Mesendoderm (in vitro differentiated cells): Measurements from ENCODE around the gene ERP29.
"Not testable (repeated sequence)": the region's sequence is repeated elsewhere in the genome, so short reads cannot be mapped to it uniquely, and the experiment has no call there.

Source experiments
- DNase-seq: peaks from one replicate; pipeline ENCODE4 v3.0.0; 2013
- H2AK5ac ChIP-seq: 2 replicates; pipeline ENCODE4 v1.6.1; 2013; ENCODE audit warnings: low read length, inconsistent platforms
- H2BK120ac ChIP-seq: 2 replicates; pipeline ENCODE4 v1.6.1; 2013; ENCODE audit warnings: low read depth, mild to moderate bottlenecking, low read length, moderate library complexity, mixed read lengths
- H2BK15ac ChIP-seq: replicated peaks from 2 replicates; pipeline ENCODE4 v1.6.1; 2013; ENCODE audit warnings: low read depth, mild to moderate bottlenecking, moderate library complexity
- H2BK5ac ChIP-seq: 2 replicates; pipeline ENCODE4 v1.6.1; 2013; ENCODE audit warnings: low read length, inconsistent platforms
- H3K18ac ChIP-seq: 2 replicates; pipeline ENCODE4 v1.6.1; 2013; ENCODE audit warnings: mild to moderate bottlenecking, low read length, mixed read lengths
- H3K23ac ChIP-seq: one replicate; pipeline ENCODE4 v1.6.1; 2013; ENCODE audit warnings: low read length
- H3K27ac ChIP-seq: 2 replicates; pipeline ENCODE4 v1.5.1; 2013; ENCODE audit warnings: low read depth, mild to moderate bottlenecking, inconsistent platforms, low read length, moderate library complexity
- H3K27me3 ChIP-seq: 2 replicates; pipeline ENCODE4 v1.6.1; 2013; ENCODE audit warnings: low read length, control low read depth, mild to moderate bottlenecking, inconsistent platforms; ENCODE audit not compliant: insufficient read depth, poor library complexity
- H3K36me3 ChIP-seq: 2 replicates; pipeline ENCODE4 v1.6.1; 2013; ENCODE audit warnings: low read length, inconsistent platforms; ENCODE audit not compliant: control insufficient read depth, insufficient read depth
- H3K4ac ChIP-seq: one replicate; pipeline ENCODE4 v1.6.1; 2013; ENCODE audit warnings: low read depth, mild to moderate bottlenecking, low read length, moderate library complexity
- H3K4me1 ChIP-seq: 2 replicates; pipeline ENCODE4 v1.6.1; 2013; ENCODE audit warnings: low read depth, low read length, inconsistent platforms; ENCODE audit not compliant: control insufficient read depth
- H3K4me2 ChIP-seq: 2 replicates; pipeline ENCODE4 v1.6.1; 2013; ENCODE audit warnings: low read length
- H3K4me3 ChIP-seq: 2 replicates; pipeline ENCODE4 v1.5.1; 2013; ENCODE audit warnings: mild to moderate bottlenecking, low read length
- H3K56ac ChIP-seq: one replicate; pipeline ENCODE4 v1.6.1; 2013; ENCODE audit warnings: low read length
- H3K79me1 ChIP-seq: 2 replicates; pipeline ENCODE4 v1.6.1; 2013; ENCODE audit warnings: low read length, inconsistent platforms
- H3K79me2 ChIP-seq: 2 replicates; pipeline ENCODE4 v1.6.1; 2013; ENCODE audit warnings: mild to moderate bottlenecking, low read length; ENCODE audit not compliant: control insufficient read depth, insufficient read depth
- H3K9ac ChIP-seq: 2 replicates; pipeline ENCODE4 v1.6.1; 2013; ENCODE audit warnings: low read length, inconsistent platforms
- H4K5ac ChIP-seq: one replicate; pipeline ENCODE4 v1.6.1; 2013; ENCODE audit warnings: low read length
- H4K8ac ChIP-seq: one replicate; pipeline ENCODE4 v1.6.1; 2013; ENCODE audit warnings: low read depth, mild to moderate bottlenecking, control low read depth, low read length, moderate library complexity
- WGBS: extraction: QIAGEN DNeasy Blood & Tissue Kit; methylation state at CpG from one replicate; pipeline ENCODE4 v1.1.7; 2013; ENCODE audit warnings: low lambda C conversion rate, missing lambda C conversion rate; ENCODE audit not compliant: insufficient coverage; ENCODE audit errors: extremely low coverage; 5-methylcytosine and 5-hydroxymethylcytosine counted together

Gene ERP29

GRCh38 chr12:111997300-111997699 lies 15.9 kb upstream of the ERP29 start:
- H4K5ac ChIP-seq = no peak overlapping the region
- H3K23ac ChIP-seq = no peak overlapping the region
- no peak overlapping the region for H3K4me3 ChIP-seq
- H3K9ac ChIP-seq = no peak overlapping the region
- no peak overlapping the region for H4K8ac ChIP-seq
- H3K56ac ChIP-seq = no peak overlapping the region
- H3K4ac ChIP-seq = no peak overlapping the region
- no peak overlapping the region for H2BK15ac ChIP-seq
- no CpG with 5 or more reads among the region's 2 CpGs for WGBS
- no peak overlapping the region for H2BK120ac ChIP-seq
- no peaks in the 10 kb centered on the region for H3K27me3 ChIP-seq
- no peaks in the 10 kb centered on the region for H3K79me2 ChIP-seq
- no peak overlapping the region for H2AK5ac ChIP-seq
- no peaks in the 10 kb centered on the region for H3K79me1 ChIP-seq
- H3K27ac ChIP-seq = no peak overlapping the region
- no peak overlapping the region for H3K4me2 ChIP-seq
- no peak overlapping the region for H2BK5ac ChIP-seq
- no peaks in the 10 kb centered on the region for H3K4me1 ChIP-seq
- H3K18ac ChIP-seq = no peak overlapping the region
- H3K36me3 ChIP-seq = no peaks in the 10 kb centered on the region
- no peak for DNase-seq

- no peak overlapping the region for H3K4me2 ChIP-seq
- H4K5ac ChIP-seq = no peak overlapping the region
- DNase-seq = no peak
- H3K9ac ChIP-seq = no peak overlapping the region
- H3K36me3 ChIP-seq = no peaks in the 10 kb centered on the region
- no peak overlapping the region for H2BK5ac ChIP-seq
- no peak overlapping the region for H3K56ac ChIP-seq
- no peak overlapping the region for H3K4ac ChIP-seq
- no peaks in the 10 kb centered on the region for H3K79me2 ChIP-seq
- H3K4me3 ChIP-seq = no peak overlapping the region
- no peak overlapping the region for H3K27ac ChIP-seq
- no peak overlapping the region for H3K18ac ChIP-seq
- no peak overlapping the region for H2BK15ac ChIP-seq
- no peak overlapping the region for H2BK120ac ChIP-seq
- no peaks in the 10 kb centered on the region for H3K4me1 ChIP-seq
- H2AK5ac ChIP-seq = no peak overlapping the region
- no peaks in the 10 kb centered on the region for H3K79me1 ChIP-seq
- no peaks in the 10 kb centered on the region for H3K27me3 ChIP-seq
- H3K23ac ChIP-seq = no peak overlapping the region
- no CpG with 5 or more reads among the region's 4 CpGs for WGBS
- peak overlapping the region; percentile 28 for H4K8ac ChIP-seq
These were observed 15.2 kb upstream of the ERP29 start for GRCh38 chr12:111998015-111998414.

GRCh38 chr12:111999129-111999528 lies 14.1 kb upstream of the ERP29 start:
- H3K4ac ChIP-seq, H3K56ac ChIP-seq, H4K8ac ChIP-seq, H3K4me3 ChIP-seq, H3K4me2 ChIP-seq, H3K27ac ChIP-seq, H3K23ac ChIP-seq, H4K5ac ChIP-seq, H2BK120ac ChIP-seq, DNase-seq, H3K79me2 ChIP-seq, H2BK5ac ChIP-seq, H3K36me3 ChIP-seq, H3K27me3 ChIP-seq, H3K79me1 ChIP-seq, H3K18ac ChIP-seq, H3K4me1 ChIP-seq, H2AK5ac ChIP-seq, H2BK15ac ChIP-seq, H3K9ac ChIP-seq: not testable (repeated sequence)
- no CpG with 5 or more reads among the region's 9 CpGs for WGBS

DNA sequence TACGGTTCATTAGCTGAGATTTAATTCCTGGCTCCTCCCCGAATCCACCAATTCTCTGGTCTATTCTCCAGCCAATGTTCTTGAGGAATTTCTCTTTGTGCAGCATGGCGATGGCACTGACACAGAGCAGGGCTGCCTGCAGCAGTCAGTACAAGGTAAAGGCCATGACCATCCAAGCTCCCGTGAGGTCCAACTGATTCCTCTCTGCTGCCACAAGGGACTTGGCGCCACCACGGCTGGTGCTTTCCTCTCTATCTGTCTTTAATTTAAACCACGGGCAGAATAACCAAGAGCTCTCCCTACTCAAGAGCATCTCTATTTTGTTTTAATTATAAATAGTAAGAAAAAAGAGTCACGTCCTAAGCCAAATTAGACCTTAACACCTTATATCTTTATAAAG lies 12.4 kb upstream of the ERP29 start:
- no peak overlapping the region for H2BK120ac ChIP-seq
- WGBS = no CpG with 5 or more reads among the region's 8 CpGs
- H3K9ac ChIP-seq = no peak overlapping the region
- no peak overlapping the region for H3K4ac ChIP-seq
- no peak overlapping the region for H3K18ac ChIP-seq
- no peak overlapping the region for H2BK15ac ChIP-seq
- no peaks in the 10 kb centered on the region for H3K27me3 ChIP-seq
- H3K36me3 ChIP-seq = no peaks in the 10 kb centered on the region
- H3K79me1 ChIP-seq = no peaks in the 10 kb centered on the region
- no peak overlapping the region for H2AK5ac ChIP-seq
- H3K27ac ChIP-seq = no peak overlapping the region
- no peak overlapping the region for H2BK5ac ChIP-seq
- no peak overlapping the region for H4K5ac ChIP-seq
- H4K8ac ChIP-seq = no peak overlapping the region
- no peak overlapping the region for H3K23ac ChIP-seq
- H3K56ac ChIP-seq = no peak overlapping the region
- no peak for DNase-seq
- H3K79me2 ChIP-seq = no peaks in the 10 kb centered on the region
- H3K4me1 ChIP-seq = no peaks in the 10 kb centered on the region
- H3K4me3 ChIP-seq = no peak overlapping the region
- no peak overlapping the region for H3K4me2 ChIP-seq

GRCh38 chr12:112001576-112001975 lies 11.7 kb upstream of the ERP29 start:
- Histone ChIP-seq H3K4me2 (no peak overlapping the region), H3K27ac (no peak overlapping the region), H3K23ac (no peak overlapping the region), H3K27me3 (no peaks in the 10 kb centered on the region), H4K5ac (no peak overlapping the region), H3K79me2 (no peaks in the 10 kb centered on the region), H4K8ac (no peak overlapping the region), H3K4ac (no peak overlapping the region), H3K56ac (no peak overlapping the region), H2AK5ac (no peak overlapping the region), H2BK120ac (no peak overlapping the region), H3K36me3 (no peaks in the 10 kb centered on the region), H3K18ac (no peak overlapping the region), H3K79me1 (no peaks in the 10 kb centered on the region), H3K4me1 (no peaks in the 10 kb centered on the region), H2BK5ac (no peak overlapping the region), H2BK15ac (no peak overlapping the region), H3K9ac (no peak overlapping the region), H3K4me3 (no peak overlapping the region)
- DNase-seq = no peak

GRCh38 chr12:112004041-112004440 lies 9.2 kb upstream of the ERP29 start:
- Histone ChIP-seq H2AK5ac (no peak overlapping the region), H3K4me3 (no peak overlapping the region), H2BK15ac (no peak overlapping the region), H3K27ac (no peak overlapping the region), H3K9ac (no peak overlapping the region), H3K4me1 (no peaks in the 10 kb centered on the region), H3K36me3 (no peaks in the 10 kb centered on the region), H2BK120ac (no peak overlapping the region), H3K18ac (no peak overlapping the region), H2BK5ac (no peak overlapping the region), H3K27me3 (no peaks in the 10 kb centered on the region), H4K8ac (no peak overlapping the region), H4K5ac (no peak overlapping the region), H3K4me2 (no peak overlapping the region), H3K23ac (no peak overlapping the region), H3K79me2 (no peaks in the 10 kb centered on the region), H3K4ac (no peak overlapping the region), H3K79me1 (no peaks in the 10 kb centered on the region), H3K56ac (no peak overlapping the region)
- no peak for DNase-seq
- WGBS = no CpG with 5 or more reads among the region's 3 CpGs
